NCI-H82 treated with DMSO at 0.1 percent for 48 hours (cell line): Measurements from ENCODE around the gene DAG1.
"Not testable (repeated sequence)": the region's sequence is repeated elsewhere in the genome, so short reads cannot be mapped to it uniquely, and the experiment has no call there.

Source experiments
- DNase-seq: peaks from one replicate; lab custom pipeline; 2025; ENCODE audit not compliant: unreplicated experiment; lab: John Stamatoyannopoulos, UW

DAG1 gene

DNA sequence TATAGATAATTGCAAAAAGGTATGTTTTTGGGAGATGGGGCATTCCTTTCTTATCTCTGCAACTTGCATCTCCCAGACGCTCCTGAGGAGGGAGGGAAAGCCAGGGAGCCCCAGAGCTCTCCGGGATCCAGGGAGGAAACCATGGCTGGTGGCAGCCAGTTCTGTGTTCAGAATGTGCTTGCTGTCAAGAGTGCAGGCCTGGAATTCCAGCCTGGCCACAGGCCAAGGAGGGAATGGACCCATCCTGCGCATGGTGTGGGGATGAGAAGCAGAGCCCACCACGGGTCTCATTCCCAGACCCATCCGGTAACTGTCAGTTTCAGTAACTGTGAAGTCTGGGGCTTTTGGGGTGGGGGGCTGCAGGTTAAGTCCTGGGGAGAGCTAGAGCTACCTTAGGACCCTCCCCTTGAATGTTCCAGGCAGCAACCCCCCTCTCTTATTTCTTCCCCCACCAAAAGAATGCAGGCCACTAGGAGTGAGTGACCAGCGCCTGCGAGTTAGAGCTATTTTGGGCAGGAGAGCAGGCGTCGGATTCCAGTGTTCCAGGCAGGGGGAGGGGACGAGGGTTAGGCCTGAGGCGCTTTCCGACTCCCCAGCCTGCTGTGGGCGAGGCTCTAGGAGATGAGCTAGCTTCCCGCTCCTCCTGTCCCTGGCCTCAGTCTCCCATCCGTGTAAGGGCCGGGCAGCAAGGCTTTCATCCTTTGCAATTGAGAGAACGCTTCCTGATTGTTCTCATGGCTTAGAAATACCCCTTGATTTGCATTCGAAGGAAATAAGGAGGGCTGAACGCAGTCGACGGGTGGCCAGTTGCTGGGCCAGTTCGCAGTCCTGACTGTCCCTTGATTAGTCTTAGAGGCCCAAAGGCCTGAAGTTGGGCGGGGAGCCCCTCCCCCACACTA, 781 bp upstream of the DAG1 start:
- no peak for DNase-seq

DNA sequence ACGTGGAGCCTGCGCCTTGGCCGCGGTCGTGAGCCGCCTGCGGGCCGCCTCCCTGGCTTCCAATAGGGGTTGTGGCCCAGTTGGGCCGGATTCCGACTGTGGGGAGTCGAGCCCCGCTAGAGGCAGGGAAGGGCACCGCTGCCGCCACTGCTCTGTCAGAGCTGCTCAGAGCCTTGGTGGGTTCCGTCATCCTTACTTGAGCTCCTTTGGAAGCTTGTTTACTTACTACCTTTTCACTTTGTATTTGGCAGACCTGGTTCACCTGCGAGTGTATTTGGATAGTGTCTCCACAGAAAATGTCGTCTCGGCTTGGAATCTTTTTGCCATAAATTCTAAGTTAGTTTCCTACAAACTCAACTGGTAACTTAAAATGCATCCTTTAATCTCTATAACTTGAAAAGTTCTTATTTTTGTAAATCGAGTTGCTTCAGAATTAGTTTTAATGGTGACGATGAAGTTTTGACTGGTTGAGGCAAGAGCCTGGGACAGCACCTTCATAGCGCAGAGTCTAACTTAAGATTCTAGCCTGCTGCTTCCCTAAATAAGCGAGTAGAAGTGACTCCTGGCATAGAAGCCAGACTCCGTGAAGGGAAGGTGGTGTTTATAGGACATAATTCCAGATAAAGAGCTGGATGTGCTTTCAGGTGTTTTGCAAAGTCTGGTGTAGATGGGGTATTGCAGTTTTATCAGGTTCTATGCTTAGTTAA, 800 bp downstream of the DAG1 start:
- DNase-seq, result no peak

DNA sequence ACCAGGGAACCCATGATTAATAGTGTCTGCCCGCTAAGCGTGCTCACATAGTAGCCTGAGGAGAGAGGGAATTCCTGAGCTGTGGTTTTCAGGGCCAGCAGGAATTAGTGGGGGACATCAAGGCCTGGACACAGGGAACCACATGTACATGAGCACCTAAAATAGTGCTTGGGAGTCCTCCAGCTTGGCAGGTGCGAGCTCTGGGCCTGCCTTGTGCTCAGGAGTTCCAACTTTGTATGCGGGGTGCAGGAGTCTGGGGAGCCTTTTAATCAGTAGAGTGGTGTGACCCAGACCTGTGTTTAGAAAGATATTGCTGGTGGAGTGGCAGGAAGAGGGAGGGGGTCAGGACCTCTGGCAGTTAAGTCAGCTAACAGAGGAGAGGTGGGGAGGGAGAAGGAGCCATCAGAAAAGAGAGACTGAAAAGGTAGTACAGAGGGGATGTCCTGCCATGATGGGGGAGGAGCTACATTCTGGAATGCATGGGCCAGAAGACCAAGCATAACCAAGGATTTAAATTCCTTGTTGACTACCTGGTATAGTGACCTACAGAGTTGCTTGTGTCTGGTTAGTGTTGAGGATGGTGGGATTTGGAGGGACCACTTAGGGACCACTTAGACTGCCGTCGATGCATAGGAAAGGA, 1.9 kb downstream of the DAG1 start:
- no peak for DNase-seq

DNA sequence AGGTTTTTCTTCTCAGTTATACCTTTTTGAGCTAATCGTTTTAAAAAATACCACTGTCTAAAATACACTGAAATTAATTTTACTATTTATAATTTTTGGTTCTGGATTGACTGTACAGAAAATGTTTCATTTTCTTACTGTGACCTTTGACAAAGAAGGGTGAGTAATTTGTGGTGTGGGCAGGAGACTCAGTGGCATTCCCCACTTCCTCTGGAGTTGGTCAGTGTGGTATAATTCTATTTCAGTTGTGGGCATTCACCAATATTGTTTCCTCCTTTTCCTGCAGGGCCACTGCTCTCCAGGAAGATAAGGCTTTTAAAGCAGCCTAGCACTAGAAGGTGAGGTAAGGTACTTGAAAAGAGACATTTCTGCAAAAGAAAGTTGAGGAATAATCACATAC, 6.5 kb downstream of the DAG1 start:
- no peak for DNase-seq

DNA sequence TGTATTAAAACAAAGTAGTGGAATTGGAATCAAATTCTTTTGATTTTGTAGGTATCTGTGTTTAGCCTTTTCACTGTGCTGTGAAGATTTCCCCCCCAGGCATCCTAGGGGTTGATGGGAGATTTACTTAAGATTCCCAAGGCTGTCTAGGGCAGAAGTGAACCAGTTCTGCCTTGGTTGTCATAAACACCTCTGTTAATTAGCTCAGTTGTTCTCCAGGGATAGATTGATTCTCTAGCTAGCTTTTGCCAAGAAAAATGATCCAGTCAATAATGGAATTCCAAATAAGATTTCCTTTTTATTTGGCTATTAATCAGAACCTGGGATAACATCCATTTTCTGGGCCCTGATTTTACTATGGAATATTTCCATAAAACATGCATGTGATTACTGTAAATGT, 12.7 kb downstream of the DAG1 start:
- no peak for DNase-seq

DNA sequence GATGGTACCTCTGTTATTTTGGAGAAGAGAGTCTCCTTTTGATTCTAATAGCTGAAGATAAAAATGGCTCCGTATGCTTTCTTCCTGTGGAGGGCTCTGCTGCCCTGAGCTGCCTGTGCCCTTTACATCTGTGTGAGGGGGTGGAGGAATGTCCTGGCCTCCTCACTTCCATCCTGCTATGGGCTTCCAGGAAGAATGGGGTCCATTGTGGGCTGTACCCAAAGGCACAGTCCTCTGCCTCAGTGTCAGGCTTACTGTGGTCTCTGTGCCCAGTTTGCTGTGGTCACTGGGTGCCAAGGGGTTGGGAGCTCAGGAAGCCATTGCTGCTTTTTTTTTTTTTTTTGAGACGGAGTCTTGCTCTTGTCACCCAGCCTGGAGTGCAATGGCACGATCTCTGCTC, 14.4 kb downstream of the DAG1 start:
- DNase-seq, result no peak

DNA sequence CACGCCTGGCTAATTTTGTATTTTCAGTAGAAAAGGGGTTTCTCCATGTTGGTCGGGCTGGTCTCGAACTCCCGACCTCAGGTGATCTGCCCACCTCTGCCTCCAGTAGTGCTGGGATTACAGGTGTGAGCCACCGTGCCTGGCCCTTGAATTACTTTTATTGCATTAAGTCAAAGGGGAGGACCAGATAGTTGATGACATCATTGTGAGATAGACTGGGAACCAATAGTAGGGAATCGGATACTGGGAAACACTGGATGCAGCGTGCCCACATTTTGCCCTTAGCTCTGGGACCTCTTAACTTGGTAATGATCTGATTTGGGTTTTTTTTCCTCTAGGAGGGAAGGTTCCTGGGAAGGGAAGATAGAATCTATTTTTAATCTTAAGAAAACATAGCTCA, 19.2 kb downstream of the DAG1 start:
- no peak for DNase-seq

DNA sequence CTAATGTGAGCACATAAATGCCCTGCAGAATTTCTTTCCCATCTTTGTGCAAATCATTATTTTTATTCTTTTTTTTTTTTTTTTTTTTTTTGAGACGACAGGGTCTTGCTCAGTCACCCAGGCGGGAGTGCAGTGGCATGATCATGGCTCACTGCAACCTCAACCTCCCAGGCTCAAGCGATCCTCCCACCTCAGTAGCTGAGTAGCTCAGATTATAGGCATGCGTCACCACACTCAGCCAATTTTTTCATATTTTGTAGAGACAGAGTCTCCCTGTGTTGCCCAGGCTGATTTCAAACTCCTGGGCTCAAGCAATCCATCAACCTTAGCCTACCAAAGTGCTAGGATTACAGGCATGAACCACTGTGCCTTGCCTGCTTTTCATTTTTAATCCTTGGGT, 22.9 kb downstream of the DAG1 start:
- no peak for DNase-seq

DNA sequence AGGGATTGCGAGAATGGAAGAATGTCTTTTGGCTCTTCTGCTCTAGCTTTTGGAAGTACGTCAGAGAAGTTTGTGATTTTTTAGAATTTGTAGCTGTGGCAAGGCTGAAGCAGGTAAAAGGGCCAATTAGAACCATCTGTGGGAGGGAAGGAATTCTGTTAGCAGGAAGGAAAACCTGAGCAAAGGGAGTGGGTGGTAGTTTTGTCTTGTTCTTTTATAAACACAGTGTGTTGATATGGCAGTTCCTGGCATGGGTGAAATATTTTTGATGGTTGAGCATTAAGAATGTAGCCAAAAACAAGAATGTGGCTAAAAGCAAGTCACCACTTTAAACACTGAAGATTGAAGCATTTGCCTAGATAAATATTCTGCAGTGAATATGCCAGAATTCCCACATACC, 23.8 kb downstream of the DAG1 start:
- no peak for DNase-seq

DNA sequence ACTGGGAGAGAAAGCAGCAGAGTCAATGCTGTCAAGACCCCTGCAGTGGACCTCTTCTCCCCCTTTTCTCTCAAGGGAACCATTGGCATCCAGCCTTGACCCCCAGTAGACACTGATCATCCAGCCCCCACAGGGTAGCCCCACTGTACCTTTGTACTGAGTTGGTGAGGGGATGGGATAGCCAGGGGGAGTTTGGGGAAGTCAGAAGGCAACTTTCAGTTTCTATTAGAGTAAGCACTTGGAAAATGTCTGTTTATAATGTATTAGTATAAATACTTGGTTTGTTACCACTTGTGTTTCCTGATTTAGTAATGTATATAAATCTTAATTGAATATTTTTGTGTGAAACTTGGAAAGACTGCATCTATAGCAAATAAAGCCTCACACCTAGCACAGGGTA, 25.0 kb downstream of the DAG1 start:
- no peak for DNase-seq

DNA sequence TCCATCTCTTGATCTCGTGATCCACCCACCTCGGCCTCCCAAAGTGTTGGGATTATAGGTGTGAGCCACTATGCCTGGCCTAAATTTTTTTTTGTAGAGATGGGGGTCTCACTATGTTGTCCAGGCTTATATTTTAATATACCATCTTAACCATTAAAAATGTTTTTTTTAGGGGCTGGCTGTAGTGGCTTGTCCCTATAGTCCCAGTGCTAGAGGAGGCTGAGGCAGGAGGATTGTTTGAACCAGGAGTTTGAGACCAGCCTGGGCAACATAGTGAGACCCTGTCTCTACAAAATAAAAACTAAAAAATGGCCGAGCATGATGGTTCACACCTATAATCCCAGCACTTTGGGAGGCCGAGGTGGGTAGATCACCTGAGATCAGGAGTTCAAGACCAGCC, 26.8 kb downstream of the DAG1 start:
- DNase-seq, result not testable (repeated sequence)

DNA sequence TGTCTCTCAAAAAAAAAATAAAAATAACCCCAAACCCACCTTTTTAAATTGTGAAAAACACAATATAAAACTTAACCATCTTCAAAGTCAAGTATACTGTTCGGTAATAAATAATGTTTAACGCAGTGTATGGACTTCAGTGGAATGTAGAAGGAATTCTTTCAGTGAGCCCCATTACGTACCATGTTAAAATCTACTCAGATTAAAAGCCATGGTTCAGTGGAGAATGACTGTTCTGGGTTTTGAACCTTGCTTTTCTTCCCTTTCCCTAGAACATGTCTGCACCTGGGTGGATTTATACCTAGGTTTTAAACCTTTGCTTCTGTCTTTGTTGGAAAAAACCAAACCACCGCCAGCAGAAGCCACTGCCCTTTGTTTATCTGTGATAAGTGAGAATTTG, 27.5 kb downstream of the DAG1 start:
- no peak for DNase-seq

DNA sequence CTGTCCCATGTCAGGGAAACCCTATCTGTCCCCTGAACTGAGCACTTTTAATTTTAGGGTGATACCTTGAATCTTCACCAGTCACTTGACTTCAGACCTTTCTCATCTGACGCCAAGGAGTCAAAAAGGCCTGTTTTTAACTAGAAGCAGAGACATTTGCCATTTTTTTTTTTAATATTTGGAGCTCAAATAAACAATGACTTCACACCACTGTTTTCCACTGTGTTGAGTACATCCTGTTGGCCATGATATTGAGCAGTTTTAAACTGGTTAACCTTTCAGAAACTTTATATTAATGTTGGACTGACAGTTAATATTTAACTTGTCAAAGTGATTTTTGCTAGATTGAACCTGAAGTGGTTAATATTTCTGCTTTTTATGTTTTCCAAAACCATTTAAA, 28.2 kb downstream of the DAG1 start:
- DNase-seq, result no peak

DNA sequence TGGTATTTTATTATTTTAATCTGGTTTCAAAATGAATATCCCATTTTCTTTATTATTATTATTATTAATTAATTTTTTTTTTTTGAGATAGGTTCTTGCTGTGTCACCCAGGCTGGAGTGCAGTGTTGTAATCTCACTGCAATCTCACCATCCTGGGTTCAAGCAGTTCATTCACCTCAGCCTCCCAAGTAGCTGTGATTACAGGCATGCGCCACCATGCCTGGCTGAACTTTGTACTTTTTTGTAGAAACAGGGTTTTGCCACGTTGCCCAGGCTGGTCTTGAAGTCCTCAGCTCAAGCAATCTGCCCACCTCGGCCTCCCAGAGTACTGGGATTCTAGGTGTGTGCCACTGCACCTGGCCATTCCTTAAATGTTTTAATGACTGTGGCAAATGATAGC, 28.6 kb downstream of the DAG1 start:
- DNase-seq, result no peak

DNA sequence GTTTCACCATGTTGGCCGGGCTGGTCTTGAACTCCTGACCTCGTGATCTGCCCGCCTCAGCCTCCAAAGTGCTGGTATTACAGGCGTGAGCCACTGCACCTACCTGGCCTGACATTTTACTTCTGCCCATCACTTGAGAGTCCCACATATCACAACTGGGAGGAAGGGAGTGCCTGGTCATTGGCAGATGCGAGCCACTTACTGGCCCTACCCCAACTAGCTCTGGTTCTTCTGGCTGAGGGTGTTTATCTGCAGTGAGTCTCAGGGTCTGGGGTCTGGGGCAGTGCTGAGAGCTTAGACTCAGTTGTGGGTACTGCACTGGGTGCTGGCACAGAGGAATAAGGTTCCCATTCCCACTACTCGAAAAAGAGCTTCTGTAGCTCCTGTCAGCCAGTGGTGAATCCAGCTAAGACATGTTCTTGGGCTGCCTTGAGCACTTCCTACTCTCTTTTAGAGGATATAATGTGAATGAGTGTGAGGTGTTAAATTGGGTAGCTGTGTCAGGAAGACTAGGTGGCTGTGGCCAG, 30.2 kb downstream of the DAG1 start:
- DNase-seq, result no peak

DNA sequence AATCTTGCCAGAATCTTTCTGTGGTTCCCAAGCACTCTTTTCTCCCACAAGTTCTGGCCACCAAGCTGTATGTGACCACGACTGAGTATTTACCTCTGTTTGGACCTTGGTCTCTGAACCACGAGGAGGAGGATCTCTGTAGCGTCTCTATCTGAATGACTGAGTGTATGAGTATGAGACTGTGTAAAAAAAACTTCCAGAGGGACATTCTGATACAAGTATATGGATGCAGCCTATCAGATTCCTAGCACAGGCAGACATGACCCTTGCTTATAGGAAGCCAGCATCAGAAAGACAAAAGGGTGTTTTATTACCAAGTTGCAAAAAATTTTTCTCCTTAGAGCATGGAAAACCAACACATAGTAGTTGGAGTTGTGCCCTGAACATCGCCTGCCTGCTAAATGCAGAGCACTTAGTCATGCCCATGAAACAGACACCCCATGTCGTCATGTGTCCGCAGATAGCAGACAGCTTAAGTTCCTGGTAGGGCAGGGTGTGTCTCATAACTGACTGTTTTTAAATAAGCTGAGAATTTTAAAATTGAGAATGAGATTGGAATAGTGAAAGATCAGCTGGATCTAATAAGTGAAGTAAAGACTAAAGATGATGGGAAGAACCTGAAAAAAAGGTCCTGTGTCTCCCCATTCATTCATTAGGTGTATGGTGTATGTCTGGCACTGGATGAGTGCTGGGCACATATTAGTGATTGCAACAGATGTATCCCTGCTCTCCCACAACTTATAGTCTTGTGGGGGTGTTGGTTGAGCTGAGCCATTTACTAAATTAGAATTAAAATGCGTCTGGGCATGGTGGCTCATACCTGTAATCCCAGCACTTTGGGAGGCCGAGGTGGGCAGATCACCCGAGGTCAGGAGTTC, 30.9 kb downstream of the DAG1 start:
- no peak for DNase-seq

DNA sequence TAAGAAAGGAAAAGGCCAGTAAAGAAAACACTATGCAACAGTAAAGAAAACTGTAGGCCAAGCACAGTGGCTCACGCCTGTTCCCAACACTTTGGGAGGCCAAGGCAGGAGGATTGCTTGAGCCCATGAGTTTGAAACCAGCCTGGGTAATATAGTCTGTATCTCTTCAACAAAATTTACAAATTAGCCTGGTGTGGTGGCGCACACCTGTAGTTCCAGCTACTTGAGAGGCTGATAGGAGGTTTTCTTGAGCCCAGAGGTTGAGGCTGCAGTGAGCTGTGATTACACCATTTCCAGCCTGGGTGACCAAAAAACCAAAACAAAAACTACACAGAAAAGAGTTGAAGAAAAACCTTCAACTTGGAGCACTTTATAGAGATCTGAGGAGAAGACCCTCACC, 31.8 kb downstream of the DAG1 start:
- DNase-seq, result no peak

DNA sequence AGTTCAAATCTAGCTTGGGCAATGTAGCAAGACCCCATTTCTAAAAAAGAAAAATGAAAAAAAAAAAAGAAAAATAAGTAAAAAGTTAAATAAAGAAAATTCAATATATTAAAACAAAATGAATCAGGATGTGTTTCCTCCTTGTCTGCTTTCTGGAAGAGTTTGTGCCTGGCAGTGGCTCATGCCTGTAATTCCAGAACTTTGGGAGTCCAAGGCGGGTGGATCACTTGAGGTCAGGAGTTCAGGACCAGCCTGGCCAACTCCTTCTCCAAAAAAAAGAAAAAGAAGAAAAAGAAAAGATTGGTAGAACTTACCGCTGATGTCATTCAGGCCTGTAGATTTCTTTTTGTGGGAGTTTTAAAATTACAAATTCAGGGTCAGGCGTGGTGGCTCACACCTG, 36.8 kb downstream of the DAG1 start:
- DNase-seq, result no peak

DNA sequence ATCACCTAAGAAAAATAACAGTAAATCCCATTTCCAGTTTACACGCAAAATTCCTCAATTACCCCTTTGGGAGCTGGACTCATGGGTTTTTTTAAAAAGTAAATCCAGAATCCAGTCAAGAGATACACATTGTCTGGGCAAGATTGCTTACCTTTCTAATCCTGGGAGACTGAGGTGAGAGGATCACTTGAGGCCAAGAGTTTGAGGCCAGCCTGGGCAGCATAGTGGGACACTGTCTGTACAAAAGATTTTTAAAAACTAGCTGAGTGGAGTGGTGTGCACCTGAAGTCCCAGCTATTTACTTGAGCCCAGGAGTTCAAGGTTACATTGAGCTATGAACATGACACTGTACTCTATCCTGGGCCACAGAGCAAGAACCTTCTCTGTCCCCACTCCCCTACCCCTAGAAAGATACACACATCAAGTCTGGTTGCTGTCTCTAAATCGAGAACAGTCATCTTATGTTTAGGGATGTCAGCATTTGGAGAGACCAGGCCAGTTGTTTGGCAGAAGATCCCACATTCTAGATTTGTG, 39.0 kb downstream of the DAG1 start:
- no peak for DNase-seq

DNA sequence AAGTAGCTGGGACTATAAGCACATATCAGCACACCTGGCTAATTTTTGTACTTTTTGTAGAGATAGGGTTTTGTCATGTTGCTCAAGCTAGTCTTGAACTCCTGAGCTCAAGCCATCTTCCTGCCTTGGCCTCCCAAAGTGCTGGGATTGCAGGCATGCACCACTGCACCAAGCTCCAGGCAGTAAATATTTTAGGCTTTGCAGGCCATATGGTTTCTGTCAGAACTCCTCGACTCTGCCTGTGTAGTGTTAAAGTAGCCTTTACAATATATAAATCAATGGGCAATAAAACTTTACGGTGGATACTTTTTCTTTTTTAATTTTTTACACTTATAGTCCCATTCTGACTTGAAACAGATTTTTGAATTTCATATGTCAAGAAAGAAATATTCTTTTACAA, 41.6 kb downstream of the DAG1 start:
- DNase-seq, result no peak
